GM18505 (cell line): ENCODE data around the gene DCX.

Experiments used
- ATAC-seq: cut with Tn5 transposase; IDR thresholded peaks from one replicate; pipeline ENCODE4 v1.9.1; 2021; ENCODE audit not compliant: unreplicated experiment
- POLR2A ChIP-seq: IDR thresholded peaks from 4 replicates; pipeline ENCODE4 v1.6.1; 2011; ENCODE audit warnings: borderline replicate concordance; ENCODE audit not compliant: insufficient read depth, insufficient read length; ENCODE audit errors: extremely low read depth

Gene DCX

GRCh38 chrX:111411983-111412382, at the start of gene DCX:
Gene DCX (minus strand): TSS chrX:111412192. CDS start chrX:111410398, 1,794 bp downstream.
- TF ChIP-seq POLR2A, result no peak
- ATAC-seq, result no peak

GRCh38 chrX:111460607-111461006, 48.6 kb upstream of the DCX start:
- TF ChIP-seq POLR2A, result no peak
- ATAC-seq, result no peak

DNA sequence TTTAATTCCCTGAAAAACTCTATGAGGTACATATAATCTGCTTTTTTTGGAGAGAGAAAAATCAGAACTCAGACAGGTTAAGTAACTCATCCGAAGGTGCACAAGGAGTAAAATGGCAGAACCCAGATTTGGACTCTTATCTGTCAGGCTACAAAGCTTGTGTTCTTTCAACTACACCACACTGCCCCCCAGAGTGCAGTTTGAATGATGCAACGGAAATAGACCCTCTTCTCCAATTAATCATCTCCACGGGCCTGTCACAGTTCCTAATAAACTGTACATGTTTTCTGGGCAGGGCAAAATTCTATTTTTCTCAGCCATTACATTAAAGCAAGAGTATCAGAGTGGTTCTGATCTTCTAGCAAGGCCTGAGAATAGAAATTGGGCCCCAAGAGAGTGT, 35.3 kb upstream of the DCX start:
- TF ChIP-seq POLR2A, result no peak
- peak; percentile 73 for ATAC-seq

GRCh38 chrX:111445485-111445884, 33.5 kb upstream of the DCX start:
- peak; percentile 62 for ATAC-seq

GRCh38 chrX:111444881-111445280, 32.9 kb upstream of the DCX start:
- no peak for ATAC-seq
- TF ChIP-seq POLR2A, result no peak

More at GRCh38 chrX:111445485-111445884, 33.5 kb upstream of the DCX start:
- TF ChIP-seq POLR2A, result no peak

- TF ChIP-seq POLR2A, result no peak
- ATAC-seq, result no peak
Observed at GRCh38 chrX:111443946-111444345, 32.0 kb upstream of the DCX start.

GRCh38 chrX:111442791-111443190, 30.8 kb upstream of the DCX start:
- no peak for ATAC-seq
- TF ChIP-seq POLR2A, result no peak

DNA sequence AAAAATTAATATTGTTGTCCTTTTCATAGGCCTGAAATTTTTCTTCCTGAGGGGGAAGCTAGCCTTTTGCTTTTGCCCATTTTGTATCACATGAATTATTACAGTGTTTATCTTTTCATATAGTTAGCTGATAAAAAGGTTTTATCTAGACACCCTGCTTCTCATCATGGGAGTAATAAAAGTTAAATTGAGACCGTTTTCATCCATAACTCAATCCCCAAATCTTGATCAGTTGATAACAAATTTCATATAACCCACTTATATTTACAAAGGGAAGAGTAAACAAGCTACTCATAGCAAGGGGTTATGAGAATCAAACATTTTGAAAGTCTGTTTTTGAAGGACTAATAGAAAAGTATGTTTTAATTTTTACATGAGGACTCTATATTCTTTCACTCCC, 23.5 kb upstream of the DCX start:
- TF ChIP-seq POLR2A, result no peak
- ATAC-seq, result no peak

GRCh38 chrX:111431001-111431400, 19.0 kb upstream of the DCX start:
- TF ChIP-seq POLR2A, result no peak
- no peak for ATAC-seq

GRCh38 chrX:111411557-111411956, 435 bp downstream of the DCX start:
- ATAC-seq, result no peak
- no peak for TF ChIP-seq POLR2A

DNA sequence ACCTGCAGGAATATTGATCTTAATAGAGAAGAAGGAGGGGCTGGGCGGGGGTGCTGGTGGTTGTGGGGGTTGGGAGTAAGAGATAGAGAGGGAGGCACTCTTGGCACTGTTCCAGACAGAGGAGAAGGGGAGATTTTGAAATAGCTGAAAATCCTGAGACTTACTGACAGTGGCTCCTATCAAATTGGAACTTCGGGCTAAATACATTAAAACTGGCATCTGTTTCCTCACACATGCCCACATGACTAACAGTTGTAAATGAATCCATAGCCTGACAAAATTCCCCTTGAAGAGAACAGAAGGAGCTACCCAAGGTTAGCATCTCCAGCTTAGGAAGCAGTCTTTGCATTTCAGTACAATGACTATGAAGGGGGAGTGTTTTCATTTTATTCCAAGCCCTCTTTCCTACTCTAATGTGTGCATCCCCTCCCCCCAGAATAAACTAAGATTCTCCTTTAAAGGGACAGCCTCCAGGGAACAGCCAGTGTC, 1.4 kb downstream of the DCX start:
- no peak for TF ChIP-seq POLR2A
- ATAC-seq, result no peak

DNA sequence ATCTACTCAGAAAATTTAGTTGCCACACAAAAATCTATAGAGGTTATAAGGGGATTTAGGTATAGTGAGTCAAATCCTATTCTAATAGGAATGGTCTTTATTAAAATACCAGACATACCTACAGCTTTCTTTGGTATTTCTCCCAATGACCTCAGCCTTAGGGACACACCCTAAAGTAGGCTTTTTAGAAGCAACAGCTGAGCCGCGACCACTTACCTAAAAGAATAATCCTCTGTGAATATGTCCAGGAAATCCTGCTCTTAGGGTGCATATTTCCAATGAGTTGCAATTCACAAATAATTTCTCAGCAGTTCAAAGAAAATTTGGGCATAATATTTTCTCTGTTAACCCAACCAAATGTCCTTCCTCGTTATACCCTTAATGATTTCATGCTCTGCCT, 2.7 kb downstream of the DCX start:
- no peak for ATAC-seq
- no peak for TF ChIP-seq POLR2A

- ATAC-seq, result no peak
- no peak for TF ChIP-seq POLR2A
Observed at GRCh38 chrX:111407948-111408347, 4.0 kb downstream of the DCX start.

GRCh38 chrX:111402344-111402743, 9.6 kb downstream of the DCX start:
- no peak for ATAC-seq
- no peak for TF ChIP-seq POLR2A

GRCh38 chrX:111395149-111395548, 16.8 kb downstream of the DCX start:
- no peak for ATAC-seq
- no peak for TF ChIP-seq POLR2A
